Liver (tissue), 9 donors: ENCODE results near the gene DPPA2. TPM values are rescaled to one million over a fixed set of nuclear protein-coding genes. Genes with fewer than 3 reads are reported as not detected.

Experiments
- DNase-seq: peaks from one replicate; pipeline ENCODE4 v3.0.0-alpha.2; 2017; ENCODE audit warnings: low spot score
- H3K27ac ChIP-seq, 2 donors: one replicate each; pipeline ENCODE4 v1.7.0; 2013; ENCODE audit warnings: inconsistent platforms in 2 of 2, low read length in 2 of 2, control low read depth in 1 of 2, low read depth in 1 of 2, mild to moderate bottlenecking in 1 of 2
- H3K27me3 ChIP-seq, 4 donors: one replicate each; pipeline versions ENCODE4 v1.6.1 to v1.7.0; 2013; ENCODE audit warnings: low read length in 3 of 4, inconsistent platforms in 1 of 4, mild to moderate bottlenecking in 1 of 4, moderate library complexity in 1 of 4; ENCODE audit not compliant: control insufficient read depth in 4 of 4, insufficient read depth in 4 of 4
- H3K36me3 ChIP-seq, 4 donors: one replicate each; pipeline versions ENCODE4 v1.6.1 to v1.7.0; 2013; ENCODE audit warnings: low read length in 3 of 4, mild to moderate bottlenecking in 3 of 4, low read depth in 1 of 4, moderate library complexity in 1 of 4; ENCODE audit not compliant: control insufficient read depth in 4 of 4, insufficient read depth in 3 of 4
- H3K4me1 ChIP-seq, 4 donors: one replicate each; pipeline versions ENCODE4 v1.6.1 to v1.7.0; 2013; ENCODE audit warnings: low read length in 3 of 4, mild to moderate bottlenecking in 3 of 4, moderate library complexity in 1 of 4; ENCODE audit not compliant: control insufficient read depth in 4 of 4, insufficient read depth in 4 of 4
- H3K4me3 ChIP-seq, 3 donors: one replicate each; pipeline versions ENCODE4 v1.6.1 to v1.7.0; 2013; ENCODE audit warnings: low read length in 3 of 3, control low read depth in 1 of 3, low read depth in 1 of 3, mild to moderate bottlenecking in 1 of 3
- H3K9ac ChIP-seq, 2 donors: one replicate each; pipeline ENCODE4 v1.7.0; 2013; ENCODE audit warnings: low read length in 2 of 2, mild to moderate bottlenecking in 2 of 2, moderate library complexity in 2 of 2, control low read depth in 1 of 2, low read depth in 1 of 2
- H3K9me3 ChIP-seq, 4 donors: one replicate each; pipeline versions ENCODE4 v1.6.1 to v1.7.0; 2013; ENCODE audit warnings: low read length in 3 of 4; ENCODE audit not compliant: control insufficient read depth in 4 of 4
- EGR1 ChIP-seq, 2 donors: IDR thresholded peaks; 2 replicates each; pipeline ENCODE4 v1.6.1; 2016 to 2018; ENCODE audit warnings: antibody characterized with exemption in 2 of 2, low read depth in 2 of 2
- FOXA1 ChIP-seq: IDR thresholded peaks from 2 replicates; pipeline ENCODE4 v1.6.1; 2016; ENCODE audit warnings: antibody characterized with exemption
- FOXA2 ChIP-seq: IDR thresholded peaks from 2 replicates; pipeline ENCODE4 v1.6.1; 2016; ENCODE audit warnings: antibody characterized with exemption
- GABPA ChIP-seq, 2 donors: IDR thresholded peaks in 1 of 2; conservative IDR thresholded peaks in 1 of 2; 2 replicates each; pipeline ENCODE4 v1.6.1; 2016; ENCODE audit warnings: antibody characterized with exemption in 2 of 2, mild to moderate bottlenecking in 1 of 2, moderate library complexity in 1 of 2
- HNF4A ChIP-seq, 2 donors: conservative IDR thresholded peaks; 2 replicates each; pipeline ENCODE4 v1.6.1; 2016; ENCODE audit warnings: antibody characterized with exemption in 2 of 2, mild to moderate bottlenecking in 2 of 2
- HNF4G ChIP-seq: IDR thresholded peaks from 2 replicates; pipeline ENCODE4 v1.6.1; 2016; ENCODE audit warnings: antibody characterized with exemption
- JUND ChIP-seq, 2 donors: IDR thresholded peaks; 2 replicates each; pipeline ENCODE4 v1.6.1; 2016; ENCODE audit warnings: antibody characterized with exemption in 2 of 2
- MAX ChIP-seq: IDR thresholded peaks from 2 replicates; pipeline ENCODE4 v1.6.1; 2016; ENCODE audit warnings: antibody characterized with exemption
- REST ChIP-seq: IDR thresholded peaks from 2 replicates; pipeline ENCODE4 v1.6.1; 2016; ENCODE audit warnings: antibody characterized with exemption, mild to moderate bottlenecking
- RXRA ChIP-seq, 2 donors: IDR thresholded peaks; 2 replicates each; pipeline ENCODE4 v1.6.1; 2017 to 2018; ENCODE audit warnings: antibody characterized with exemption in 2 of 2, mild to moderate bottlenecking in 1 of 2
- SP1 ChIP-seq: IDR thresholded peaks from 2 replicates; pipeline ENCODE4 v1.6.1; 2018; ENCODE audit warnings: antibody characterized with exemption, mild to moderate bottlenecking
- TAF1 ChIP-seq: conservative IDR thresholded peaks from 2 replicates; pipeline ENCODE4 v1.6.1; 2016; ENCODE audit warnings: antibody characterized with exemption, mild to moderate bottlenecking
- YY1 ChIP-seq: IDR thresholded peaks from 2 replicates; pipeline ENCODE4 v1.6.1; 2016; ENCODE audit warnings: antibody characterized with exemption, mild to moderate bottlenecking
- WGBS: extraction: QIAGEN DNeasy Blood & Tissue Kit; methylation state at CpG from one replicate; pipeline ENCODE4 v1.1.7; 2013; 5-methylcytosine and 5-hydroxymethylcytosine counted together
- polyA plus RNA-seq, 2 donors: library from polyadenylated mRNA; stranded (reverse) in 1 of 2; unstranded in 1 of 2; fragments of 200-250 nt in 1 of 2; fragments of >200 nt in 1 of 2; fragmentation: Nextera tagmentation in 1 of 2; extraction: Ambion mirVana in 1 of 2; gene quantifications; one replicate each; pipeline versions ENCODE4 v1.2.1 to v1.2.3, GENCODE V29; 2013 to 2015
- total RNA-seq, 2 donors: library from RNA; depleted of rRNA; stranded (reverse); fragments of >200 nt; gene quantifications; one replicate each; pipeline ENCODE4 v1.2.3, GENCODE V29; 2014
- TF ChIP-seq, protein P1 (sequence below): fragments of 150-350 bp; IDR thresholded peaks from 2 replicates; pipeline ENCODE4 v1.5.1; 2017; ENCODE audit warnings: improper control_type of control experiment, low read depth, low read length; ENCODE audit not compliant: missing input control
- TF ChIP-seq, protein P2 (sequence below): IDR thresholded peaks from 2 replicates; pipeline ENCODE4 v1.6.1; 2016; ENCODE audit warnings: antibody characterized with exemption
- TF ChIP-seq, protein P3 (sequence below): IDR thresholded peaks from 2 replicates; pipeline ENCODE4 v1.6.1; 2016; ENCODE audit warnings: antibody characterized with exemption
- donor health status: healthy.
- donor health status: healthy.
- donor health status: healthy.
- donor health status: healthy.
- donor health status: healthy.

DPPA2 gene
- total and polyA plus RNA-seq, 4 donors = not detected

DNA sequence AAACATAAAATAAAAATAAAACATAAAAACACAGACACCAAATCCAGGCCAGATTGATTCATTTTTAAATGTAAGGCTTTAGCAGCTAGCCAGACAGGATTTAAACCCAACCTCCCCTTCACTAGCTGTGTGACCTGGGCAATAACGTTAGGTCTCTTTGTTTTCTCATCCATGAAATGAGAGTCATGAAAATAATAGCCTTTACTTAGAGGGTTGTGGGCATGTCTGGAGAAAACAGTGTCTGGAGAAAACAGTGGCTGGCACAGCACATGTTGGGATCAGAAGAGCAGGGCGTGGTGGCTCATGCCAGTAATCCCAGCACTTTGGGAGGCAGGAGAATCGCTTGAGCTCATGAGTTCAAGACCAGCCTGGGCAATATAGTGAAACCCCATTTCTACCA is 22.9 kb upstream of the DPPA2 start:
- Histone ChIP-seq H3K4me3 (peak overlapping the region; percentile 0 to 30 (median 8)), H3K27ac (peak overlapping the region; percentile 65 to 67)
- WGBS = 39% methylated on average over 3 of the region's 3 CpGs

DNA sequence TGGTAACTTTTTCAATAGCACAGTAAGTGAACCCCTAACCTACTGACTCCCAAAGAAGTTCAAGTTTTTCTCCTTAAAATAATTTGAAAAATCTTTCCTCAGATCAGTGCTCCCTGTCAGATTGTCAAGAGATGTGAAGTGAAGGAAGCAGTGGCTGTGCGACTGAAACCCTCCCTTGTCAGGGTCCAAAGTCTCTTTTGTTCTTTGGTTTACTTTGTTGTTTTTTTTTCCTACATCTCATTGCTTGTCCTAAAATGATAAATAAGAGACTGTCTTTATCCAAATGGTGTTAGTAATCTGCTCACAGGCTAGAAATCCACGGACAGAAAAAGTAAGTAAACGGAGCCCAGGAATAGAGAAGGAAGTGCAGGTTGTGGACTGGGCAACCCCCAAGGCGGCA is 22.0 kb upstream of the DPPA2 start:
- Histone ChIP-seq H3K4me1 (peaks cover 0 to 21% (median 11%) of the 10 kb centered on the region in 4 donors), H3K27ac (peak overlapping the region; percentile 55 to 67), H3K9ac (peak overlapping the region; percentile 15 to 71), H3K9me3 (no peaks in the 10 kb centered on the region), H3K4me3 (peak overlapping the region; percentile 26 to 48 (median 30)), H3K36me3 (no peaks in the 10 kb centered on the region), H3K27me3 (no peaks in the 10 kb centered on the region)
- 18% methylated on average over 4 of the region's 4 CpGs for WGBS
- DNase-seq = no peak
- TF ChIP-seq, protein P1, sequence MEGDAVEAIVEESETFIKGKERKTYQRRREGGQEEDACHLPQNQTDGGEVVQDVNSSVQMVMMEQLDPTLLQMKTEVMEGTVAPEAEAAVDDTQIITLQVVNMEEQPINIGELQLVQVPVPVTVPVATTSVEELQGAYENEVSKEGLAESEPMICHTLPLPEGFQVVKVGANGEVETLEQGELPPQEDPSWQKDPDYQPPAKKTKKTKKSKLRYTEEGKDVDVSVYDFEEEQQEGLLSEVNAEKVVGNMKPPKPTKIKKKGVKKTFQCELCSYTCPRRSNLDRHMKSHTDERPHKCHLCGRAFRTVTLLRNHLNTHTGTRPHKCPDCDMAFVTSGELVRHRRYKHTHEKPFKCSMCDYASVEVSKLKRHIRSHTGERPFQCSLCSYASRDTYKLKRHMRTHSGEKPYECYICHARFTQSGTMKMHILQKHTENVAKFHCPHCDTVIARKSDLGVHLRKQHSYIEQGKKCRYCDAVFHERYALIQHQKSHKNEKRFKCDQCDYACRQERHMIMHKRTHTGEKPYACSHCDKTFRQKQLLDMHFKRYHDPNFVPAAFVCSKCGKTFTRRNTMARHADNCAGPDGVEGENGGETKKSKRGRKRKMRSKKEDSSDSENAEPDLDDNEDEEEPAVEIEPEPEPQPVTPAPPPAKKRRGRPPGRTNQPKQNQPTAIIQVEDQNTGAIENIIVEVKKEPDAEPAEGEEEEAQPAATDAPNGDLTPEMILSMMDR = no peak
- peak; percentile 18 for TF ChIP-seq YY1
- peak; percentile 60 for TF ChIP-seq SP1
- no peak for TF ChIP-seq GABPA (IDR thresholded peaks at IDR 0.05 in 1 of 2, conservative IDR thresholded peaks at IDR 0.05 in 1 of 2)
- no peak for TF ChIP-seq FOXA2
- TF ChIP-seq, protein P2, sequence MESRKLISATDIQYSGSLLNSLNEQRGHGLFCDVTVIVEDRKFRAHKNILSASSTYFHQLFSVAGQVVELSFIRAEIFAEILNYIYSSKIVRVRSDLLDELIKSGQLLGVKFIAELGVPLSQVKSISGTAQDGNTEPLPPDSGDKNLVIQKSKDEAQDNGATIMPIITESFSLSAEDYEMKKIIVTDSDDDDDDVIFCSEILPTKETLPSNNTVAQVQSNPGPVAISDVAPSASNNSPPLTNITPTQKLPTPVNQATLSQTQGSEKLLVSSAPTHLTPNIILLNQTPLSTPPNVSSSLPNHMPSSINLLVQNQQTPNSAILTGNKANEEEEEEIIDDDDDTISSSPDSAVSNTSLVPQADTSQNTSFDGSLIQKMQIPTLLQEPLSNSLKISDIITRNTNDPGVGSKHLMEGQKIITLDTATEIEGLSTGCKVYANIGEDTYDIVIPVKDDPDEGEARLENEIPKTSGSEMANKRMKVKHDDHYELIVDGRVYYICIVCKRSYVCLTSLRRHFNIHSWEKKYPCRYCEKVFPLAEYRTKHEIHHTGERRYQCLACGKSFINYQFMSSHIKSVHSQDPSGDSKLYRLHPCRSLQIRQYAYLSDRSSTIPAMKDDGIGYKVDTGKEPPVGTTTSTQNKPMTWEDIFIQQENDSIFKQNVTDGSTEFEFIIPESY = no peak
- no peak for TF ChIP-seq FOXA1
- TF ChIP-seq JUND (IDR thresholded peaks at IDR 0.05) = peak in 1 of 2 donors; percentile 46
- no peak for TF ChIP-seq EGR1 (IDR thresholded peaks at IDR 0.05; ENCODE audit: low read depth in 2 of 2)
- TF ChIP-seq HNF4A (conservative IDR thresholded peaks at IDR 0.05) = peak; percentile 82 to 85
- no peak for TF ChIP-seq MAX

More for the DNA sequence above, 22.9 kb upstream of the DPPA2 start:
- peaks cover 0 to 21% (median 11%) of the 10 kb centered on the region in 4 donors for H3K4me1 ChIP-seq
- no peak for DNase-seq
- no peak overlapping the region for H3K9ac ChIP-seq
- H3K36me3 ChIP-seq = peaks cover 0 to 5% (median 0%) of the 10 kb centered on the region in 4 donors
- H3K27me3 ChIP-seq = no peaks in the 10 kb centered on the region
- H3K9me3 ChIP-seq = no peaks in the 10 kb centered on the region
- TF ChIP-seq REST = no peak
- TF ChIP-seq GABPA (IDR thresholded peaks at IDR 0.05 in 1 of 2, conservative IDR thresholded peaks at IDR 0.05 in 1 of 2) = no peak
- no peak for TF ChIP-seq EGR1 (IDR thresholded peaks at IDR 0.05; ENCODE audit: low read depth in 2 of 2)
- no peak for TF ChIP-seq YY1
- TF ChIP-seq TAF1 = no peak
- TF ChIP-seq HNF4A (conservative IDR thresholded peaks at IDR 0.05) = no peak
- TF ChIP-seq, protein P3, sequence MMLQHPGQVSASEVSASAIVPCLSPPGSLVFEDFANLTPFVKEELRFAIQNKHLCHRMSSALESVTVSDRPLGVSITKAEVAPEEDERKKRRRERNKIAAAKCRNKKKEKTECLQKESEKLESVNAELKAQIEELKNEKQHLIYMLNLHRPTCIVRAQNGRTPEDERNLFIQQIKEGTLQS = no peak
- no peak for TF ChIP-seq MAX
- TF ChIP-seq HNF4G = no peak
- no peak for TF ChIP-seq RXRA (IDR thresholded peaks at IDR 0.05)
